CD4-positive, alpha-beta T cell (primary cell): ENCODE measurements around the gene ALAD. TPM values are rescaled to one million over a fixed set of nuclear protein-coding genes. Genes with fewer than 3 reads are reported as not detected.
"Not testable (repeated sequence)": the region's sequence is repeated elsewhere in the genome, so short reads cannot be mapped to it uniquely, and the experiment has no call there.

ENCODE experiments used
- ATAC-seq: fragments of 200-7000 bp; cut with Tn5 transposase; one replicate; pipeline ENCODE4 v1.10.0; 2022; ENCODE audit warnings: mild to moderate bottlenecking; ENCODE audit not compliant: poor library complexity
- CTCF ChIA-PET: fragments of 350-600 bp; sonication (Branson Sonifier 250); formaldehyde crosslinking; loops from one replicate; lab custom pipeline; 2021; ENCODE audit warnings: antibody characterized with exemption, inconsistent platforms; lab: Charles Lee
- POLR2A ChIA-PET: fragments of 350-600 bp; sonication (Branson Sonifier 250); formaldehyde crosslinking; loops from one replicate; lab custom pipeline; 2021; ENCODE audit warnings: antibody characterized with exemption, inconsistent platforms; lab: Charles Lee
- DNase-seq, 14 experiments: peaks; one replicate each; pipeline ENCODE4 v3.0.0-alpha.2; 2013 to 2020; ENCODE audit warnings: mixed read lengths in 2 of 14
- H3K27ac ChIP-seq, 2 donors: one replicate each; pipeline versions ENCODE4 v1.5.1 to v1.7.0; 2013; ENCODE audit warnings: low read length in 2 of 2, low read depth in 1 of 2, mild to moderate bottlenecking in 1 of 2
- H3K27me3 ChIP-seq, 2 experiments: 1 replicate in 1 of 2; 2 replicates in 1 of 2; pipeline versions ENCODE4 v1.6.1 to v1.7.0; 2013; ENCODE audit warnings: low read length in 2 of 2, control low read depth in 1 of 2, mild to moderate bottlenecking in 1 of 2, moderate library complexity in 1 of 2; ENCODE audit not compliant: insufficient read depth in 2 of 2, control insufficient read depth in 1 of 2
- H3K36me3 ChIP-seq: one replicate; pipeline ENCODE4 v1.6.1; 2013; ENCODE audit warnings: low read length, control low read depth; ENCODE audit not compliant: insufficient read depth
- H3K4me1 ChIP-seq: one replicate; pipeline ENCODE4 v1.6.1; 2013; ENCODE audit warnings: low read length, control low read depth; ENCODE audit not compliant: insufficient read depth
- H3K4me3 ChIP-seq: one replicate; pipeline ENCODE4 v1.5.1; 2013; ENCODE audit warnings: mild to moderate bottlenecking, low read length, moderate library complexity
- H3K9me3 ChIP-seq, 2 experiments: 1 replicate in 1 of 2; 2 replicates in 1 of 2; pipeline versions ENCODE4 v1.6.1 to v1.7.0; 2013; ENCODE audit warnings: low read length in 2 of 2, mild to moderate bottlenecking in 2 of 2, control low read depth in 1 of 2, moderate library complexity in 1 of 2; ENCODE audit not compliant: control insufficient read depth in 1 of 2, insufficient read depth in 1 of 2
- H3K27ac Mint-ChIP-seq: one replicate; pipeline ENCODE4 v1.8.0; 2020; ENCODE audit warnings: mixed read lengths
- H3K27me3 Mint-ChIP-seq: one replicate; pipeline ENCODE4 v1.8.0; 2021; ENCODE audit warnings: mixed read lengths
- H3K36me3 Mint-ChIP-seq: one replicate; pipeline ENCODE4 v1.8.0; 2021; ENCODE audit warnings: low read depth, mixed read lengths
- H3K4me1 Mint-ChIP-seq: one replicate; pipeline ENCODE4 v1.8.0; 2021; ENCODE audit warnings: low read depth, mixed read lengths
- H3K4me3 Mint-ChIP-seq: one replicate; pipeline ENCODE4 v1.8.0; 2020; ENCODE audit warnings: mild to moderate bottlenecking, mixed read lengths
- H3K9me3 Mint-ChIP-seq: one replicate; pipeline ENCODE4 v1.8.0; 2020; ENCODE audit warnings: mixed read lengths
- intact Hi-C, 2 experiments: fragments of 100-400 bp; cut with DNase I in 1 of 2; cut with micrococcal nuclease in 1 of 2; formaldehyde crosslinking; loops; one replicate each; pipeline versions ENCODE4 v1.15.1 to v1.9.0; 2023 to 2025; cut with DNase I, micrococcal nuclease
- total RNA-seq, 174 experiments: library from RNA in 2 of 174; stranded (reverse) in 2 of 174; gene quantifications; one replicate each; pipeline ENCODE4 v1.2.3 and lab custom pipeline; 2021 to 2026
- TF ChIP-seq, protein P1 (sequence below): fragments of 200-600 bp; IDR thresholded peaks from one replicate; pipeline ENCODE4 v1.8.0; 2022; ENCODE audit warnings: antibody characterized with exemption, mild to moderate bottlenecking

Gene ALAD
- total RNA-seq, 2 experiments from 2014 or later, result 14.5 to 15.0 TPM

DNA sequence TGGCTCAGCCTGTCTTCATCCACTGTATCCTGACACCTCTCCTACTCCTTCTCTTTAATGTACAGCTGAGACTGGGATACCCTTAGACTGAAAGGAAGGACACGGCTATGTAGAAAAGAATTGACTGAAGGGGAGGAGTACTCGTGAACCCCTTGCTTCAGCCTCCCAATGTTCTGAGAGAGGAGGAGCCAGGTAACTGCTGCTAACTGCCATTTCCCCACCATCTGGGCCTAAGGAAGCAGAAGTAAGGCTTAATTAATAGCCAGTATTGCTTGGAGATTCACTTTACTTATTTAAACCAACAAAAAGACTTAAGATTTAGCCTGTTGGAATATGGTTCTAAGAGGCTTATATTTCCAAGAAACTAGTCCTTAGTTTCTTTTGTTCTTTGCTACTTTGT lies 43.7 kb upstream of the ALAD start:
- no peaks in the 10 kb centered on the region for H3K9me3 ChIP-seq
- no peaks in the 10 kb centered on the region for H3K4me1 ChIP-seq
- no peaks in the 10 kb centered on the region for H3K27me3 Mint-ChIP-seq
- ChIA-PET CTCF (no interaction called here), POLR2A (no interaction called here)
- intact Hi-C loops, result no loop called here
- no peaks in the 10 kb centered on the region for H3K27me3 ChIP-seq
- H3K36me3 ChIP-seq, result no peaks in the 10 kb centered on the region
- TF ChIP-seq, protein P1, sequence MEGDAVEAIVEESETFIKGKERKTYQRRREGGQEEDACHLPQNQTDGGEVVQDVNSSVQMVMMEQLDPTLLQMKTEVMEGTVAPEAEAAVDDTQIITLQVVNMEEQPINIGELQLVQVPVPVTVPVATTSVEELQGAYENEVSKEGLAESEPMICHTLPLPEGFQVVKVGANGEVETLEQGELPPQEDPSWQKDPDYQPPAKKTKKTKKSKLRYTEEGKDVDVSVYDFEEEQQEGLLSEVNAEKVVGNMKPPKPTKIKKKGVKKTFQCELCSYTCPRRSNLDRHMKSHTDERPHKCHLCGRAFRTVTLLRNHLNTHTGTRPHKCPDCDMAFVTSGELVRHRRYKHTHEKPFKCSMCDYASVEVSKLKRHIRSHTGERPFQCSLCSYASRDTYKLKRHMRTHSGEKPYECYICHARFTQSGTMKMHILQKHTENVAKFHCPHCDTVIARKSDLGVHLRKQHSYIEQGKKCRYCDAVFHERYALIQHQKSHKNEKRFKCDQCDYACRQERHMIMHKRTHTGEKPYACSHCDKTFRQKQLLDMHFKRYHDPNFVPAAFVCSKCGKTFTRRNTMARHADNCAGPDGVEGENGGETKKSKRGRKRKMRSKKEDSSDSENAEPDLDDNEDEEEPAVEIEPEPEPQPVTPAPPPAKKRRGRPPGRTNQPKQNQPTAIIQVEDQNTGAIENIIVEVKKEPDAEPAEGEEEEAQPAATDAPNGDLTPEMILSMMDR, result no peak
- no peaks in the 10 kb centered on the region for H3K36me3 Mint-ChIP-seq
- no peak overlapping the region for H3K4me3 ChIP-seq
- no peak overlapping the region for H3K4me3 Mint-ChIP-seq
- H3K4me1 Mint-ChIP-seq, result no peaks in the 10 kb centered on the region
- H3K27ac ChIP-seq, result no peak overlapping the region
- H3K27ac Mint-ChIP-seq, result no peak overlapping the region
- DNase-seq (no peak), ATAC-seq (no peak)
- no peaks in the 10 kb centered on the region for H3K9me3 Mint-ChIP-seq

DNA sequence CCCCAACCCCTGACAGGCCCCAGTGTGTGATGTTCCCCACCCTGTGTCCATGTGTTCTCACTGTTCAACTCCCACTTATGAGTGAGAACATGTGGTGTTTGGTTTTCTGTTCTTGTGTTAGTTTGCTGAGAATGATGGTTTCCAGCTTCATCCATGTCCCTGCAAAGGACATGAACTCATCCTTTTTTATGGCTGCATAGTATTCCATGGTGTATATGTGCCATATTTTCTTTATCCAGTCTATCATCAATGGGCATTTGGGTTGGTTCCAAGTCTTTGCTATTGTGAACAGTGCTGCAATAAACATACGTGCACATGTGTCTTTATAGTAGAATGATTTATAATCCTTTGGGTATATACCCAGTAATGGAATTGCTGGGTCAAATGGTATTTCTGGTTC lies 36.6 kb upstream of the ALAD start:
- H3K36me3 ChIP-seq, CTCF ChIA-PET, H3K27ac Mint-ChIP-seq, DNase-seq, ATAC-seq, H3K27me3 ChIP-seq, H3K9me3 ChIP-seq, H3K4me1 ChIP-seq, H3K4me3 Mint-ChIP-seq, POLR2A ChIA-PET, H3K9me3 Mint-ChIP-seq, H3K36me3 Mint-ChIP-seq, intact Hi-C loops, H3K4me1 Mint-ChIP-seq, H3K27me3 Mint-ChIP-seq, H3K27ac ChIP-seq, H3K4me3 ChIP-seq: not testable (repeated sequence)

- Mint-ChIP-seq H3K9me3 (peaks cover 2% of the 10 kb centered on the region), H3K27me3 (no peaks in the 10 kb centered on the region), H3K4me3 (no peak overlapping the region), H3K36me3 (no peaks in the 10 kb centered on the region), H3K4me1 (no peaks in the 10 kb centered on the region), H3K27ac (no peak overlapping the region)
- DNase-seq, result no peak
- Histone ChIP-seq H3K4me3 (no peak overlapping the region), H3K27ac (no peak overlapping the region), H3K27me3 (no peaks in the 10 kb centered on the region), H3K9me3 (no peaks in the 10 kb centered on the region), H3K4me1 (no peaks in the 10 kb centered on the region), H3K36me3 (no peaks in the 10 kb centered on the region)
- intact Hi-C loops, result no loop called here
- TF ChIP-seq, protein P1, result no peak
- no peak for ATAC-seq
- CTCF ChIA-PET, result no interaction called here
- POLR2A ChIA-PET, result no interaction called here
Measured at GRCh38 chr9:113436728-113437515, 35.8 kb upstream of the ALAD start.

DNA sequence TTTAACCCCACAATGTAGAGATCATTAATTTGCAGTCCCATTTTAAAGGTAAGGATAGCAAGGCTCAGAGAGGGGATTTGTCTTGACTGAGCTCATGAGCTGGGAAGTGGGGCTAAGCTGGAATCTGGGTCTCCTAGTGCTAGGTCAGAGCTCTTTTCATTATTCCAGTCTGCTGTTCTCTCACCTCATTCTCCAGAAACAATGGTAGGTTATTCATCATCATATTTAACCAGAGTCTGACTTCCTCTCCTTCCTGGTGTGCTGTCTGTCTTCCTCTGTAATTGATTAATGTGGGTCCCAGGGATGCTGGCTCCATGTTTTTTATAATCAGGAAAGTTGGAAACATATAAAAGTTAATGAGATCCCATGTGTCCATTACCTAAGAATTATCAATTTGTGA lies 30.1 kb upstream of the ALAD start:
- H3K4me1 Mint-ChIP-seq, result no peaks in the 10 kb centered on the region
- peaks cover 2% of the 10 kb centered on the region for H3K9me3 Mint-ChIP-seq
- ChIA-PET CTCF (no interaction called here), POLR2A (no interaction called here)
- TF ChIP-seq, protein P1, result no peak
- DNase-seq (no peak), ATAC-seq (no peak)
- H3K27ac ChIP-seq, result no peak overlapping the region
- no peaks in the 10 kb centered on the region for H3K9me3 ChIP-seq
- intact Hi-C loops, result no loop called here
- H3K4me3 ChIP-seq, result no peak overlapping the region
- no peak overlapping the region for H3K27ac Mint-ChIP-seq
- H3K4me3 Mint-ChIP-seq, result no peak overlapping the region
- H3K36me3 ChIP-seq, result no peaks in the 10 kb centered on the region
- no peaks in the 10 kb centered on the region for H3K27me3 Mint-ChIP-seq
- H3K27me3 ChIP-seq, result no peaks in the 10 kb centered on the region
- no peaks in the 10 kb centered on the region for H3K36me3 Mint-ChIP-seq
- no peaks in the 10 kb centered on the region for H3K4me1 ChIP-seq
